ENCODE measurements around the gene TMED3. TPM values are rescaled to one million over a fixed set of nuclear protein-coding genes. Genes with fewer than 3 reads are reported as not detected.
A peak's percentile ranks its signal among the peaks of the same experiment; 100 is the strongest.

Gene TMED3
- total RNA-seq (10 to 100 TPM; 19.6 to 23.7 TPM), total RNA-seq (22.5 to 37.0 reads per million in 2 donors)

- H3K27ac Mint-ChIP-seq, result peak within 1 kb of the TSS; percentile 51
- H3K27me3 Mint-ChIP-seq, result peaks cover 19% of the 10 kb centered on the region
- H3K4me1 Mint-ChIP-seq, result peaks cover 22% of the 10 kb centered on the region
- ATAC-seq, result peak; percentile 95
- H3K9me3 ChIP-seq (ENCODE audit: control insufficient read depth, low read length, poor library complexity, severe bottlenecking), result no peaks in the 10 kb centered on the region
- H3K4me3 Mint-ChIP-seq, result peak within 1 kb of the TSS; percentile 91
- DNase-seq, result peak; percentile 63 to 67 (median 66)
- peaks cover 5% of the 10 kb centered on the region for H3K36me3 Mint-ChIP-seq (ENCODE audit: low read depth)
These were observed at the start of gene TMED3 for GRCh38 chr15:79310985-79311900. TSS of gene TMED3 (plus strand) at chr15:79311112. CDS start at chr15:79311250, 138 bp downstream.

- Mint-ChIP-seq H3K36me3 (ENCODE audit: low read depth) (no peaks in the 10 kb centered on the region), H3K27me3 (peaks cover 42% of the 10 kb centered on the region), H3K4me1 (no peaks in the 10 kb centered on the region), H3K4me3 (no peak overlapping the region), H3K27ac (no peak overlapping the region)
- no peaks in the 10 kb centered on the region for H3K9me3 ChIP-seq (ENCODE audit: control insufficient read depth, low read length, poor library complexity, severe bottlenecking)
- no peak for DNase-seq
- ATAC-seq, result no peak
These were observed 49.1 kb upstream of the TMED3 start for GRCh38 chr15:79261836-79262235.

DNA sequence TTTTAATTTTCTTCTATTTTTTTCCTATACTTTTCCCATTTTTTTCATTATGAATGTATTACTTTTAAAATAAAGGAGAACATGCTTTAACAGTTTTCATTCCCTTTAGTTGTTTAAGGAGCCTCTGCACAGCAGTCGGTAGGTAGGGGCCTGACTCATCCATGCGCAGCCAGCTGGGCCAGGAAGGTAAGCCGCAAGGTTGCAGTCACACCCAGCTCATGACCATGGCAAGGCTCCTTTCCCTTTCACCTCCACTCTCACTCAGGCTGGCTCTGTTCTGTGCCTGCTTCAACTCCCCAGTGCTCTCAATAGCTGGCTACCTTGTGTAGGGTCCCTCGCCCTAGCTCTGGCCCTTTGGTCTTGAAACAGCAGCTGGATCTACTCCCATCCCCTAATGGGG lies 45.7 kb upstream of the TMED3 start:
- H3K27me3 Mint-ChIP-seq, result peaks cover 54% of the 10 kb centered on the region
- H3K4me1 Mint-ChIP-seq, result no peaks in the 10 kb centered on the region
- H3K27ac Mint-ChIP-seq, result no peak overlapping the region
- no peak overlapping the region for H3K4me3 Mint-ChIP-seq
- H3K36me3 Mint-ChIP-seq (ENCODE audit: low read depth), result no peaks in the 10 kb centered on the region
- DNase-seq (no peak), ATAC-seq (no peak)
- no peaks in the 10 kb centered on the region for H3K9me3 ChIP-seq (ENCODE audit: control insufficient read depth, low read length, poor library complexity, severe bottlenecking)

DNA sequence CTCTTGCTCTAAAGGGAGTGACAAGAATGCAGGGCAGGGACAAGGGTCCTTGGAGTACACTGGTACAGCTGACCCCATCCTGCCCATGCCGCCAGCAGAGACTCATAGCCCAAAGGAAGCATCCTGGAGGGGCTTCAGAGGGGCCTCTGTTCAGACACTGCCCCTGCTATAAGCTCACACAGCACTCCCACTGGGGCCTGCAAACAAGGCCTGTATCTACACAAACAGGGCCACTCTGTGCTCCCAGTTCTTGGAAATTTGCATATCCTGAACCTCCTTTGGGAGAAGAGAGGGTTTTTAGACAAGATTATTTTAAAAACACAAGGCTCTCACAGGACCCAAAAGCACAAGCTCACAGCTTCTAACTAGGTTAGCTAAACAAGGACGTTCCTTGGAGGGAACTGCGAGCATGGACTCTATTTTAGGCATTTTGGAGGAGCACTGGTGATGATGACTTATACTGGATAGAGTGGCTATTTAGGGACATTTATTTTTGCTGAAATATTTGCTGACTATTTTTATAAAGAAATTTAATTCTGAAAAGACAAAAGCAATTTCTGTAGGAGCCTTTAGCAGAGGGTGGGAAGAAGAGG lies 44.8 kb upstream of the TMED3 start:
- Mint-ChIP-seq H3K4me3 (no peak overlapping the region), H3K4me1 (no peaks in the 10 kb centered on the region), H3K27me3 (peaks cover 45% of the 10 kb centered on the region), H3K27ac (peak overlapping the region; percentile 41), H3K36me3 (ENCODE audit: low read depth) (no peaks in the 10 kb centered on the region)
- no peak for ATAC-seq
- no peaks in the 10 kb centered on the region for H3K9me3 ChIP-seq (ENCODE audit: control insufficient read depth, low read length, poor library complexity, severe bottlenecking)
- DNase-seq, result no peak

DNA sequence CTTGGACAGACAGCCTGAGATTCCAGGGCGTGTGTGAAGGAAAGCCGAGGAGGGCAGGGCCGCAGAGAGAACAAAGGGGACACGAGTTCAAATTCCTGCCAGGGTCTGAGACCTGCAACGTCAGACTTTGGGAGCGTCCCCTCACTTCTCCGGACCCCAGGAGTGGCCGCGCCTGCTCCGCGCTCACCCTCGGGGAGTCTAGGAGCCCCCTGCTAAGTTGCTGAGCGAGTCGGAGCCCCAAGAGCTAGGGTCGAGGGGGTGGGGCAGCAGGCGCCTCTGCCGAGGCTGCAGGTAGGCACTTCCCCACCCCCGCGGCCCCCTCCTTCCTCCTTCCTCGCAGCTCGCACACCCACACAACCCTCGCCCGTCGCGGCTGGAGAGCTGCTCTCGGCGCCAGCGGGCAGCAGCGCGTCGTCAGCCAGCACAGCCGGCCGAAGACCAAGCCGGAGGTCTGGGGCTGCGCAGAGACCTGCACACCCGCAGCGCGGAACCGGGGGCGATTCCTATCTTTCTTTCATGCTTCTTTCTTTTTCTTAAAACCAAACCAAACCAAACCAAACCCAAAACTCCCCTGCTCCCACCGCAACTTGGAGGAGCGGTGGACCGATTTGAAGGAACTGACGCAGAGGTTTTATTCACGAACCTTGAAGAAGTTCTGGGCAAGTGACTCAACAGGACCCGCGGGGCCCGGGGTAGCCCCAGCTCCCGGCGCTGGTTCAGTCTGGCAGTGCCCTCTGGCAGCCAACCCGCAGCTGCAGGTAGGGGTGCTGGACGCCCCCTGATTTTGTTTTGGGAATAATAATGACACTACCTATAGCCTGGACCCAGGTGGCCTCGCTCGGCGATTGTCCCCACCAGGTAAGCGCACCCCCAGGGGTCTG lies 28.3 kb upstream of the TMED3 start, which contains the start of gene ANKRD34C:
Gene ANKRD34C, plus strand, starts transcription at position 352 of the 881 bp plus-strand sequence. CDS start 10,563 bp downstream, outside the sequence.
- peak within 1 kb of the TSS; percentile 49 for H3K4me3 Mint-ChIP-seq
- peaks cover 34% of the 10 kb centered on the region for H3K27me3 Mint-ChIP-seq
- no peaks in the 10 kb centered on the region for H3K9me3 ChIP-seq (ENCODE audit: control insufficient read depth, low read length, poor library complexity, severe bottlenecking)
- H3K36me3 Mint-ChIP-seq (ENCODE audit: low read depth), result peaks cover 3% of the 10 kb centered on the region
- no peaks in the 10 kb centered on the region for H3K4me1 Mint-ChIP-seq
- ATAC-seq, result no peak
- DNase-seq, result no peak
- H3K27ac Mint-ChIP-seq, result no peak within 1 kb of the TSS

DNA sequence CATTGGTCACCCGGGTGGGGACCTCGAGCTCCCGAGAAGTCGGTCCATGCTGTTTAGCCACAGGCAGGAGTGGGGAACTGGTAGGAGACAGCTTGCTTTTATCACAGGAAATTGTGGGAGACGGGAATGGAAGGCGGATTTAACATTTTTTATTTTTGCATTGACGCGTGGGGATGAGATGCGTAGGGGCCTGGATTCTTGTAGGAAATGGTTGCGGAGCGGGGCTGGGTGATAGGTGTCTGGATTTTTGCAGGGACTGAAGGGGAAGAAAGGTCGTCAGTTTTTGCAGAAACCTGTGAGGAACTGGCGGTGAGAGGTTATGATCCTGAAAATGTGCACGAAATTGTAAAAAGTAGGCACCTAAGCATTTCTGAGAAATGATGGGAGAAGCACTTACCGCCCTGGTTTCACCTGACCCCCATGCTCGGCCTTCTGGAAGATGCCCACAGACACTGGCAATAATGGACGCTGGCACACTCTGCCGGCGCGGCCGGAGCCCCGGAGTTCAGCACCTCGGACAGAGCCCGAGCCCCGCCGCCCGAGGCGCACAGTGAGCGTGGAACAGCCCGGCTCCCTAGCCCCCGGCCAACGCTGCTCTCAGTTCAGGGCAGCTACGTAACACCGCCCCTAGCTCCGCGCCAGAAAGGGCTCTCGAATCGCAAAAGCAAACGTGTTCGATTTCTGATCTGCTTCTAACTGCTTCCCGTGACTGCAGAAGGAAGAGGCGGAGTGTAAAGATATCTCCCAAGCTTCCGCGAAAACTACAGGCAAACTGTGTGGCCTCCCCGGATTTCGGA lies 27.5 kb upstream of the TMED3 start:
- peak overlapping the region; percentile 49 for H3K4me3 Mint-ChIP-seq
- no peaks in the 10 kb centered on the region for H3K4me1 Mint-ChIP-seq
- H3K36me3 Mint-ChIP-seq (ENCODE audit: low read depth), result peaks cover 3% of the 10 kb centered on the region
- ATAC-seq (no peak), DNase-seq (peak in 1 of 3 donors; percentile 16)
- no peaks in the 10 kb centered on the region for H3K9me3 ChIP-seq (ENCODE audit: control insufficient read depth, low read length, poor library complexity, severe bottlenecking)
- no peak overlapping the region for H3K27ac Mint-ChIP-seq
- H3K27me3 Mint-ChIP-seq, result peaks cover 42% of the 10 kb centered on the region

DNA sequence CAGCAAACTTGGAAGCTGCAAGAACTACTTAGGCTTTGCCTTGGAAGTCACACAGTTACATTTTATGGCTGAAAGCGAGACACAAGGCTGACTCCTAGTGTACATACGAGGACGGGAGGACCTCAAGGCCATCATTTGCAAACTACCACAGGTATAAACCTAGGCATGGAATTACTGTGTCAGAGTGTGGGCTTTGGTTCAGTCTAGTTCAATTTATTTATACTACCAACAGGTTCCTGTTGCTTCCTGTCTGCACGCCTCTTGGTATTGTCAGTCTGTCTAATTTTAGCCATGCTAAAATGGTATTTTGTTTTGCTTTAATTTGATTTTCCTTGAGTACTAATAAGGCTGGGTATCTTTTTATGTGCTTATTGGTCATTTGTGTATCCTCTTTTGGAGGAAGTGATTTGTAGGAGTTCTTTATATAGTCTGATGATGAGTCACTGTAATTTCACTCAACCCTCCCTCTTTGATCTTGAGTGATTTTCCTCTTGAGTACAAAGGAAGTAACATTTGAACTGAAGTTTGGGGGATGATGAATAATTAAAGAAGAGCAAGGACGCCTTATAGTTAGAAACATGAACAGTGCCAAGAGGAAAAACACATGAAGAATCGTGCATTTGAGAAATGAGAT lies 20.2 kb upstream of the TMED3 start:
- ATAC-seq (no peak), DNase-seq (no peak)
- H3K4me1 Mint-ChIP-seq, result no peaks in the 10 kb centered on the region
- H3K27ac Mint-ChIP-seq, result no peak overlapping the region
- H3K4me3 Mint-ChIP-seq, result no peak overlapping the region
- peaks cover 44% of the 10 kb centered on the region for H3K27me3 Mint-ChIP-seq
- no peaks in the 10 kb centered on the region for H3K36me3 Mint-ChIP-seq (ENCODE audit: low read depth)
- no peaks in the 10 kb centered on the region for H3K9me3 ChIP-seq (ENCODE audit: control insufficient read depth, low read length, poor library complexity, severe bottlenecking)

- H3K9me3 ChIP-seq (ENCODE audit: control insufficient read depth, low read length, poor library complexity, severe bottlenecking), result no peaks in the 10 kb centered on the region
- Mint-ChIP-seq H3K4me3 (no peak overlapping the region), H3K27me3 (peaks cover 37% of the 10 kb centered on the region), H3K36me3 (ENCODE audit: low read depth) (no peaks in the 10 kb centered on the region), H3K27ac (no peak overlapping the region), H3K4me1 (no peaks in the 10 kb centered on the region)
- ATAC-seq, result no peak
- no peak for DNase-seq
These were observed 18.9 kb upstream of the TMED3 start for GRCh38 chr15:79292011-79292410.

DNA sequence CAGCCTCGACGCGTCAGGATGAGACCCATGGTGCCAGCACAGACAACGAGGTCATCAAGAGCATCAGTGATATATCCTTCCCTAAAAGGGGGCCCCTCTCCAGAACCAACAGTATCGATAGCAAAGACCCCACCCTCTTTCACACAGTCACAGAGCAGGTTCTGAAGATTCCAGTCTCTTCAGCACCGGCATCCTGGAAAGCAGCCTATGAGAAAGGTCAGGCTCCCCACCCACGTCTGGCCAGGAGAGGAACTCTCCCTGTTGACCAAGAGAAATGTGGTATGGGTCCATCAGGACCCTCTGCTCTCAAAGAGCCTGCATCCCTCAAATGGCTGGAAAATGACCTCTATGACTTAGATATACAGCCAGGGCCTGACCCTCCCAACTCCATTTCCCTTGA lies 16.8 kb upstream of the TMED3 start:
- Mint-ChIP-seq H3K27ac (no peak overlapping the region), H3K36me3 (ENCODE audit: low read depth) (no peaks in the 10 kb centered on the region), H3K27me3 (peaks cover 36% of the 10 kb centered on the region), H3K4me1 (no peaks in the 10 kb centered on the region), H3K4me3 (no peak overlapping the region)
- DNase-seq, result no peak
- ATAC-seq, result no peak
- no peaks in the 10 kb centered on the region for H3K9me3 ChIP-seq (ENCODE audit: control insufficient read depth, low read length, poor library complexity, severe bottlenecking)

GRCh38 chr15:79296583-79296982 lies 14.3 kb upstream of the TMED3 start:
- ATAC-seq (no peak), DNase-seq (no peak)
- Mint-ChIP-seq H3K4me1 (no peaks in the 10 kb centered on the region), H3K27me3 (peaks cover 47% of the 10 kb centered on the region), H3K36me3 (ENCODE audit: low read depth) (no peaks in the 10 kb centered on the region), H3K4me3 (no peak overlapping the region), H3K27ac (no peak overlapping the region)
- H3K9me3 ChIP-seq (ENCODE audit: control insufficient read depth, low read length, poor library complexity, severe bottlenecking), result no peaks in the 10 kb centered on the region

DNA sequence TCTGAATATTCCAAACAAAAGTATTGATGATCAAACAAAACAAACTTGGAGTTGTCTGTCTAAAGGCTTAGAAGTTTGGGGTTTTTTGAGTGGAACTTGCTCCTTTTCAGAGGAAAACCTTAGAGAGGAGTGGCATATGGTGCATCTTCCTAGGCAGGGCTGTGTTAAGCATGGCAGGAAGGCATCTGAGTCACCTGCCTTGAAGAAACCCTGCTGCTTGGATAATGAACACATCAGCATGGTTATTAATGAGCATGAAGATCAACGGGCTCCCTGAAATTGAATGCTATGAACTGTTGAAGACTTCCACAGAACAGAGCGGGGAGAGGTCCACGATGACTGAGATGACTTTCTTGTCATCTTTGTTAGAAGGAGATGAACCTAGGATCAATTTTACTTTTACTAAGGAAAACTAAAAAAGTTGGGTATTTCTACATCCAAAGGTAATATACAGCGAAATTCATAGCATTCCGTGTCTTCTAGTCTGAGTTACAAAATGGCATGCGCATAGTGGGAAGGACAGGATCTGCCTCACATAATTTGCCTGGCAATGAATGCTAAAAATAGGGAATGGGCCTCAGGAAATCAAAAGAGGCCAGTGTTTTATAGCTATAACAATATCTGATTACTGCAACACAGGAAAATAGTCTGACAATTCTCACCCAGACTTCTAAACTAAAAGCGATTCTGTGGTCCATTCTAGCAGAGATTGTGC lies 11.6 kb upstream of the TMED3 start:
- Mint-ChIP-seq H3K36me3 (ENCODE audit: low read depth) (no peaks in the 10 kb centered on the region), H3K4me3 (no peak overlapping the region), H3K27ac (no peak overlapping the region), H3K27me3 (peaks cover 48% of the 10 kb centered on the region), H3K4me1 (no peaks in the 10 kb centered on the region)
- no peaks in the 10 kb centered on the region for H3K9me3 ChIP-seq (ENCODE audit: control insufficient read depth, low read length, poor library complexity, severe bottlenecking)
- ATAC-seq (no peak), DNase-seq (no peak)
